ENCODE data around the gene TBX19. TPM values are rescaled to one million over a fixed set of nuclear protein-coding genes. Genes with fewer than 3 reads are reported as not detected.

The TBX19 gene
- total RNA-seq, 1 donor from 2014 or later = 4.7 TPM

DNA sequence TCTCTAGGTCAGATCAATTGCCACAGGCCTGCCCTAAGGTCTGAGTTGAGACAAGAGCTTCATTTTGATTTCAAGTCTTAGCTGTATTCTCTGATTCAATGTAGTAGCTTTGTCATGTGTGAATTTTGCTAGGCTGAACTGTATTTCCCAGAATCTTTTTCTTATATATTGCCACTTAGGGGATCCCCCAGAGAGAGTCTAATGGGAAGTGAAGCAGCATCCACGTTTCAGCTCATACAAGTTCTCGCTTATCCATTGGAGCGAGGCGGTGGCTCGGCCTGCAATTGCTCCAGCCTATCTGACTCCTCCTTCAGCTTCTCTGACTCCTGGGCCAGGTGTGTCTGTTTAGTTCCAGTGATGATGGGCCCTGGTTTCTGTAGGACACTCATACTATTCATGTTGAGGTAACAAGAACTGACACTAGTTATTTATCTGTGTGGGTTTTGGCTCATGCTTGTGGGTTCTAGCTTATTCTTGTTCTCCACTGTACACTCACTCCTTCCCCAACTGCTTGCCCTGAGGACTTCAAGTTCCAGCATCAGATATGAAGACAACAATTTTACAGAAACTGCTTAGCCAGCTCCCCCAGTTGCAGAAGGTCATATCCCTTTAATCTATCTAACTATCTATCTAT is 48.2 kb downstream of the TBX19 start:
- H3K9me3 Mint-ChIP-seq = peaks cover 3% of the 10 kb centered on the region
- intact Hi-C loops (cut with micrococcal nuclease) = no loop called here
- H3K4me1 Mint-ChIP-seq = no peaks in the 10 kb centered on the region
- H3K27me3 Mint-ChIP-seq = no peaks in the 10 kb centered on the region
- TF ChIP-seq, protein P1, sequence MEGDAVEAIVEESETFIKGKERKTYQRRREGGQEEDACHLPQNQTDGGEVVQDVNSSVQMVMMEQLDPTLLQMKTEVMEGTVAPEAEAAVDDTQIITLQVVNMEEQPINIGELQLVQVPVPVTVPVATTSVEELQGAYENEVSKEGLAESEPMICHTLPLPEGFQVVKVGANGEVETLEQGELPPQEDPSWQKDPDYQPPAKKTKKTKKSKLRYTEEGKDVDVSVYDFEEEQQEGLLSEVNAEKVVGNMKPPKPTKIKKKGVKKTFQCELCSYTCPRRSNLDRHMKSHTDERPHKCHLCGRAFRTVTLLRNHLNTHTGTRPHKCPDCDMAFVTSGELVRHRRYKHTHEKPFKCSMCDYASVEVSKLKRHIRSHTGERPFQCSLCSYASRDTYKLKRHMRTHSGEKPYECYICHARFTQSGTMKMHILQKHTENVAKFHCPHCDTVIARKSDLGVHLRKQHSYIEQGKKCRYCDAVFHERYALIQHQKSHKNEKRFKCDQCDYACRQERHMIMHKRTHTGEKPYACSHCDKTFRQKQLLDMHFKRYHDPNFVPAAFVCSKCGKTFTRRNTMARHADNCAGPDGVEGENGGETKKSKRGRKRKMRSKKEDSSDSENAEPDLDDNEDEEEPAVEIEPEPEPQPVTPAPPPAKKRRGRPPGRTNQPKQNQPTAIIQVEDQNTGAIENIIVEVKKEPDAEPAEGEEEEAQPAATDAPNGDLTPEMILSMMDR (IDR thresholded peaks at IDR 0.05) = no peak
- H3K4me3 Mint-ChIP-seq = no peak overlapping the region
- no peak for ATAC-seq (ENCODE audit: low read depth)
- peaks cover 2% of the 10 kb centered on the region for H3K36me3 Mint-ChIP-seq (ENCODE audit: low read depth)
- CTCF ChIA-PET = interaction anchor here (1.4 kb wide), 1 partner anchor 14 kb away, joined by 4 read pairs; no protein-coding TSS in a partner anchor
- POLR2A ChIA-PET = no interaction called here
- H3K27ac Mint-ChIP-seq = no peak overlapping the region
- DNase-seq = no peak

DNA sequence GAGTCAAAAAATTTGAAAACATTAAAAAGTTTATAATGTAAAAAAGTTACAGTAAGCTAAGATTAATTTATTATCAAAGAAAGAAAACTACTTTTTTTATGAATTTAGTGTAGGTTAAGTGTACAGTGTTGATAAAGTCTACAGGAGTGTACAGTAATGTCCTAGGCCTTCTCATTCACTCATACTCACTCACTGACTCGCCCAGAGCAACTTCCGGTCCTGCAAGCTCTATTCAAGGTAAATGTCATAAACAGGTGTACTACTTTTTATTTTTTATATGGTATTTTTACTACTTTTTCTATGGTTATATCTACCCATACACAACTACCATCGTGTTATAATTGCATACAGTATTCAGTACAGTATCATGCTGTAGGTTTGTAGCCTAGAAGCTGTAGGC is 49.6 kb downstream of the TBX19 start:
- TF ChIP-seq, protein P1 (IDR thresholded peaks at IDR 0.05) = no peak
- POLR2A ChIA-PET = no interaction called here
- Mint-ChIP-seq H3K9me3 (no peaks in the 10 kb centered on the region), H3K4me1 (no peaks in the 10 kb centered on the region), H3K27ac (no peak overlapping the region), H3K27me3 (no peaks in the 10 kb centered on the region), H3K36me3 (ENCODE audit: low read depth) (no peaks in the 10 kb centered on the region), H3K4me3 (no peak overlapping the region)
- no peak for ATAC-seq (ENCODE audit: low read depth)
- no peak for DNase-seq
- CTCF ChIA-PET = interaction anchor here (2.2 kb wide), 1 partner anchor 12 kb away, joined by 7 read pairs; no protein-coding TSS in a partner anchor
- intact Hi-C loops (cut with micrococcal nuclease) = no loop called here

DNA sequence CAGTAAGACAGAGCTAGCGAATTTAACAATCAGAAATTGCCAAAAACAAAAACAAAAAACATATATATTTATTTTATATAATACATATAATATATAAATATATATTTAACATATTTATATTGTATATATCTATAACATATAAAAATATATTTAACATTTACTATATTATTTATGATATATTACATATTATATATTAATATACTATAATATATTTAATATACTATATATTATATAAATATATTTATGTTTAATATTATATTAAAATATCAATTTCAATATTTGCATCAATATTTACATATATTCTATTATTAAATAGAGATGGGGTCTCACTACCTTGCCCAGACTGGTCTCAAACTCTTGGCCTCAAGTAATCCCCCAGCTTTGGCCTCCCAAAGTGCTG is 50.9 kb downstream of the TBX19 start:
- Mint-ChIP-seq H3K27ac (no peak overlapping the region), H3K36me3 (ENCODE audit: low read depth) (no peaks in the 10 kb centered on the region), H3K9me3 (no peaks in the 10 kb centered on the region), H3K4me3 (no peak overlapping the region), H3K4me1 (no peaks in the 10 kb centered on the region), H3K27me3 (no peaks in the 10 kb centered on the region)
- POLR2A ChIA-PET = no interaction called here
- DNase-seq (no peak), ATAC-seq (ENCODE audit: low read depth) (no peak)
- TF ChIP-seq, protein P1 (IDR thresholded peaks at IDR 0.05) = no peak
- CTCF ChIA-PET = interaction anchor here (2.2 kb wide), 1 partner anchor 11 kb away, joined by 7 read pairs; no protein-coding TSS in a partner anchor
- intact Hi-C loops (cut with micrococcal nuclease) = no loop called here

DNA sequence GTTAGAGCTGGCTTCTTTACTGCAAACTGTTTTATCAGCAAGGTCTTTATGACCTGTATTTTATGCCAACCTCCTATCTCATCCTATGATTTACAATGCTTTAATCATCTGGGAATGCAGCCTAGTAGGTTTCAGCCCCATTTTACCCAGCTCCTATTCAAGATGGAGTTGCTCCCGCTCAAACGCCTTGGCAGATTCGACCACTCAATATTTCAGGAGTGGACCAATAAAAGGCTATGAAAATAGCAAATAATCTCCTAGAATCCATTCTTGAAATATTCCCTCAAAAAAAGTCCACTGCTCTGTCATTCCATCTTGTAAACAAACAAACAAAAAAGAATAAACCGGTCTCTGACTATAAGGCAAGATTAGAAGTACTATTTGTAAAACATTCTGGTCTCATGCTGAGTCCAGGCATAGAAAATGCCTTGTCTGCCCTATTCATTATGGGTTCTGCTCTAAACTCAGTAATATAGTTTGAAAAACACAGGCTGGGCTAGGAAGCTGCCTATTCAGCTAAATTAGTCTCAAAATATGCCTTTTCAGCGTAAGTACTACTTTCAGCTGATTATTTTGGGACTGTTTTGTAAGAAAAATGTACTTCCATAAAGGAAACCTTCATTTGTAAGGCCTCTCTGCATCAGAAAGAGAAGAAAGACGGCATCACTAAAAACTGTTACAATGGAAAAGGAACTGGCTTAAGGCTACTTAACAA is 53.0 kb downstream of the TBX19 start:
- ChIA-PET CTCF (interaction anchor here (1.7 kb wide), 1 partner anchor 9 kb away, joined by 4 read pairs; no protein-coding TSS in a partner anchor), POLR2A (no interaction called here)
- Mint-ChIP-seq H3K27ac (no peak overlapping the region), H3K4me1 (no peaks in the 10 kb centered on the region), H3K4me3 (no peak overlapping the region), H3K27me3 (no peaks in the 10 kb centered on the region), H3K9me3 (no peaks in the 10 kb centered on the region), H3K36me3 (ENCODE audit: low read depth) (no peaks in the 10 kb centered on the region)
- DNase-seq = no peak
- ATAC-seq (ENCODE audit: low read depth) = no peak
- intact Hi-C loops (cut with micrococcal nuclease) = no loop called here
- TF ChIP-seq, protein P1 (IDR thresholded peaks at IDR 0.05) = no peak

DNA sequence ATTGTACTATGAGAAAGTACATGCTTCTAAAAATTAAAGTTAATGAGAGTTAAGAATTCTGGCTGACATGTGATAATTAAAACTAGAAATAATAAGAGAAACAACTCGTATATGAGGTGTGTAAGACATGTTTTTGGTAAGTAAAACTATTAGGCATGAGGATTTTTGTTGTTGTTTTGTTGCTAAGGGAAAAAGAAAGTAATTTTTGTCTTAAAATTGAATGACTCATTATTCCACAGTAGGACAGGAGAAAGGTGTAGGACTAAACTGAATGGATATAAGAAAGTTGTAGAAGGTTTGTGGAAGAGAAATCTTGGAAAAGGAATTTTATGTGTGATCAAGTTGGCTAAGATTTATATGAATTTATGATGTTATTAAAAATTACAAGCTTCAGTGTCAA is 54.8 kb downstream of the TBX19 start:
- intact Hi-C loops (cut with micrococcal nuclease) = no loop called here
- CTCF ChIA-PET = no interaction called here
- no peak overlapping the region for H3K27ac Mint-ChIP-seq
- TF ChIP-seq, protein P1 (IDR thresholded peaks at IDR 0.05) = no peak
- H3K4me3 Mint-ChIP-seq = no peak overlapping the region
- H3K36me3 Mint-ChIP-seq (ENCODE audit: low read depth) = no peaks in the 10 kb centered on the region
- ATAC-seq (ENCODE audit: low read depth) (no peak), DNase-seq (no peak)
- H3K27me3 Mint-ChIP-seq = no peaks in the 10 kb centered on the region
- no peaks in the 10 kb centered on the region for H3K9me3 Mint-ChIP-seq
- no peaks in the 10 kb centered on the region for H3K4me1 Mint-ChIP-seq
- POLR2A ChIA-PET = no interaction called here
